H1 (cell line): ENCODE results near the gene SLC5A2. TPM values are rescaled to one million over a fixed set of nuclear protein-coding genes. Genes with fewer than 3 reads are reported as not detected.

Experiments
- SIX5 ChIP-seq: IDR thresholded peaks from 2 replicates; pipeline ENCODE4 v1.6.1; 2011; ENCODE audit warnings: mild to moderate bottlenecking, low read depth, low read length
- SP2 ChIP-seq: IDR thresholded peaks from 2 replicates; pipeline ENCODE4 v1.6.1; 2012; ENCODE audit warnings: mild to moderate bottlenecking, low read length, inconsistent platforms
- polyA plus RNA-seq, 7 experiments: library from polyadenylated mRNA; depleted of rRNA in 3 of 7; stranded (reverse) in 5 of 7; unstranded in 2 of 7; fragments of >200 nt in 5 of 7; fragments of 200-250 nt in 2 of 7; gene quantifications; 1 replicate in 5 of 7; 2 replicates in 1 of 7; 4 replicates in 1 of 7; pipeline versions ENCODE4 v1.2.1 to v1.2.3, GENCODE V29; 2011 to 2013; ENCODE audit warnings: missing spikeins in 2 of 7, mixed read lengths in 2 of 7
- total RNA-seq: library from RNA; stranded (reverse); fragmentation: NEBNext Ultra II Directional; extraction: Animal tissue kit (Norgen Biotek cat#: 25700); gene quantifications from 2 replicates; pipeline ENCODE4 v1.2.1, GENCODE V29; 2021

Gene SLC5A2
- total and polyA plus RNA-seq, 2 of the 8 experiments (the other 6 are each of a cell fraction or from before 2014, with no cell fraction given) = 0.56 to 4.4 TPM

- TF ChIP-seq SIX5 = no peak
- no peak for TF ChIP-seq SP2
These were observed 7.9 kb upstream of the SLC5A2 start (continued) for GRCh38 chr16:31474773-31475738.
